ENCODE data around the gene SYT2.
"Not testable (repeated sequence)": the region's sequence is repeated elsewhere in the genome, so short reads cannot be mapped to it uniquely, and the experiment has no call there.

The SYT2 gene

GRCh38 chr1:202632241-202632640, 78.0 kb downstream of the SYT2 start:
- in situ Hi-C loops (cut with HindIII; ENCODE audit: low sequenced_read_pairs): no loop called here
- TF ChIP-seq CTCF (IDR thresholded peaks at IDR 0.05; ENCODE audit: low read depth, low read length, missing control alignments): no peak
- no peak overlapping the region for H3K4me3 ChIP-seq (ENCODE audit: low read depth, low read length)
- no peak for DNase-seq (ENCODE audit: low read depth)

DNA sequence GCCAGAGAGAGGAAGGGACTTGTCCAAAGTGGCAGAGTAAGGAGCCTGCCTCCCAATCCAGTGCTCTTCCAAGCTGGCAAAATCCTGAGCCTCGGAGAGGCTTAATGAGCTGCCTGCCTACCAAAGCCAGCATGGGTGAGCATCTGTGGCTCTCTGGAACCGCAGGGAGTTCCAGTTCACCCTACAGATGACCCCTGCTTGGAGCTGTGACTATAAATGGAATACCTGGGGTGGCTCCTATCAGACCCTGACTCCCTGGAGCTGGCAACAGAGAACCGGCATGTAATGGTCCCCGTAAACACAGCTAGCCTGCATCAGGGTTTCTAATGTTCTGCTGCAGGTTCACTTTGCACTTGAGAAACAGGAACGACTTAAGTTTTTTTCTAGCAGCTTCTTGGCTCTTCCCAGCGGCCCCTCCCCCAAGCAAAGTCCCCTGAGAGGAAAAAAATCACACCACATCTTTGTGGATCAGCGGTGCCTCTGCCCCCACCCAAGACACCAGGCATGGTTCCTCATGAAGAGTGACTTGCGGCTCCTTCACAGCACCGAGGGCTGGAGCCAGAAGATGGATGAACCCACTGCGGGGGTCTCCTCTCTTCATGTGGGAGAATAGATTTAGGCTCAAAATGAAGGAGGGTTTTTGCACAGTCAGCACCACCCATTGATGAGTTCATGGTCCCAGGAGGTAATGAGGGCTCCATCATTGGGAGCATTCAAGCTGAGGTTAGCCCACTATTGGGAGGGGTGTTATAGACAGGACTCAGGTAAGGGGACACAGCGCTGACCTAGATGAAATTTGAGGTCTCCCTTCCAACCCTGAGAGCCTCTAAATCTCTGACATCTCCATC, 79.0 kb downstream of the SYT2 start:
- TF ChIP-seq CTCF (IDR thresholded peaks at IDR 0.05; ENCODE audit: low read depth, low read length, missing control alignments): no peak
- no peak for DNase-seq (ENCODE audit: low read depth)
- no peak overlapping the region for H3K4me3 ChIP-seq (ENCODE audit: low read depth, low read length)
- in situ Hi-C loops (cut with HindIII; ENCODE audit: low sequenced_read_pairs): no loop called here

GRCh38 chr1:202630541-202630940, 79.7 kb downstream of the SYT2 start:
- DNase-seq (ENCODE audit: low read depth): no peak
- no peak for TF ChIP-seq CTCF (IDR thresholded peaks at IDR 0.05; ENCODE audit: low read depth, low read length, missing control alignments)
- no peak overlapping the region for H3K4me3 ChIP-seq (ENCODE audit: low read depth, low read length)
- in situ Hi-C loops (cut with HindIII; ENCODE audit: low sequenced_read_pairs): no loop called here

- H3K4me3 ChIP-seq (ENCODE audit: low read depth, low read length); DNase-seq (ENCODE audit: low read depth); in situ Hi-C loops (cut with HindIII; ENCODE audit: low sequenced_read_pairs): not testable (repeated sequence)
Measured at GRCh38 chr1:202630096-202630495, 80.2 kb downstream of the SYT2 start.

GRCh38 chr1:202629257-202629811, 80.9 kb downstream of the SYT2 start:
- DNase-seq (ENCODE audit: low read depth); in situ Hi-C loops (cut with HindIII; ENCODE audit: low sequenced_read_pairs); H3K4me3 ChIP-seq (ENCODE audit: low read depth, low read length): not testable (repeated sequence)

- TF ChIP-seq CTCF (IDR thresholded peaks at IDR 0.05; ENCODE audit: low read depth, low read length, missing control alignments): no peak
- H3K4me3 ChIP-seq (ENCODE audit: low read depth, low read length): no peak overlapping the region
- in situ Hi-C loops (cut with HindIII; ENCODE audit: low sequenced_read_pairs): no loop called here
- DNase-seq (ENCODE audit: low read depth): no peak
Measured at GRCh38 chr1:202628646-202629215, 81.5 kb downstream of the SYT2 start.

DNA sequence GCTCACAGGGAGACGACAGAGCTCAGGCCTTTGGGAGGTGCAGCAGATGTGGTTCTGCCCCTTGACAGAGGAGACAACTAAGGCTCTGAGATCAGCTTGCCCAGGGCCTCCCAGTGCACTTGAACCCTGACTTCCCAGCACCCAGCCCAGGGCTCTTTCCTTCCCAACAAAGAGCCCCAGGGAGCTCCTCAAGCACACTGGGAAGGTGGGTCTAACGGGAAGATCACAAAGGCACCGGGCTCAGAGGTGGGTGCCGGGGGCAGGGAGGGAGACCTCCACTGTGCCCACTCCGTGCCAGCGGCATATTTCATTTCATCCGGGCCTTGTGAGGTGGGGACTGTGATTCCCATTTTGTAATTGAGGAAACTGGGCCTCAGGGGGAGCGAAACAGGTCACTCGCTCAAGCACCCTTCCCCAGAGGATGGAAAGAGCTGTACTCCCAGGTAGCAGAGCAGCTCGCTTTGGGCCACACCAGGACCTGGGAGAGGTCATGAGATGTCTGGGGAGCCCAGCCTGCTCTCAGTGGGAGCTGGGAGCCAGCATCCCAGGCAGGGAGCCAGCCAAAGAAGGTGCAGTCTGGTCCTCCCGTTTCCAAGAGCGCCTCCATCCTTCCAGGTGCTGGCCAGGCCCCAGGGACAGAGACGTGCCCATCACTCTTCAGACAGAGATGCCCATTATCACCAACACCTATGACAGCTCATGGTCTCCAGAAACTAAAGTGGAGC, 82.3 kb downstream of the SYT2 start:
- no peak for TF ChIP-seq CTCF (IDR thresholded peaks at IDR 0.05; ENCODE audit: low read depth, low read length, missing control alignments)
- no peak overlapping the region for H3K4me3 ChIP-seq (ENCODE audit: low read depth, low read length)
- DNase-seq (ENCODE audit: low read depth): no peak
- in situ Hi-C loops (cut with HindIII; ENCODE audit: low sequenced_read_pairs): no loop called here

DNA sequence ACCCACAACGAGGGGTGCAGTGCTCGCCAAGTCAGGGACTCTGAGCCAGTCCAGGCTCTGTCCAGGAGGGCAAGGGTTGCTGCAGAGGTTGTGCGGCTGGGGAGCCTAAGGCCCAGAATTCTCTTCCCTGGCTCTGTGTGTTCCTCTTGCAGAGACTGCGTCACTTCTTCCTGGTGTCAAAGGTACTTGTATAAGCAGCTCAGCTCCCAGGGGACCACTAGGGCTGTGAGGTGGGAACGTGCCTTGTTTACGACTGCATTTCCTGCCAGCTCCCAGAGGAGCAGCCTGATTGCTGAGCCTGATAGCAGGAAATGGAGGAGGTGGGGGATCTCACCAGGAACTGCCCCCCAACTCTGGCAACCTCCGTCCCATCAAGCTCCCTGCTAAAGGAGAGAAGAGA, 83.2 kb downstream of the SYT2 start:
- in situ Hi-C loops (cut with HindIII; ENCODE audit: low sequenced_read_pairs); DNase-seq (ENCODE audit: low read depth); H3K4me3 ChIP-seq (ENCODE audit: low read depth, low read length): not testable (repeated sequence)
